Measurements from ENCODE around the gene ASTN2.

DNA sequence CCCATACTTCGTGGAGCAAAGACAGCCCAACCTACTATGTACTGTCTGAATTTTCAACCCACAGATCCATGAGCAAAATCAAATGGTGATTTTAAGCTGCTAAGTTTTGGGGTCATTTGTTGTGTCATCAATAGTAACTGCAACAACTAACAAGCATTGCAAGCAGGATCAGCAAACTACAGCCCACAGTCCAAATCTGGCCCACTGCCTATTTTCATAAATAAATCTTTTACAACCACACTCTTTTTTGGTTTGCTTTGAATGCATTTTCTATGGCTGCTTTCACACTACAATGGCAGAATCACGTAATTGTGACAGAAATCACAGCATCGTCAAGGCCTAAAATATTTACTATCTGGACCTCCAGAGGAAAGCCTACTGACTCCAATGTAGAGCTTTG, 964.9 kb downstream of the ASTN2 start:
- no peak for TF ChIP-seq POLR2AphosphoS5 (IDR thresholded peaks at IDR 0.05; ENCODE audit: low read depth, low read length)
- no peak for TF ChIP-seq SIN3A (IDR thresholded peaks at IDR 0.05; ENCODE audit: borderline replicate concordance, insufficient read depth, low read length)
- TF ChIP-seq FOXP2 (optimal IDR thresholded peaks at IDR 0.05; ENCODE audit: borderline replicate concordance, extremely low read depth, extremely low read length, insufficient read depth) = no peak
- TF ChIP-seq TAF1 (IDR thresholded peaks at IDR 0.05; ENCODE audit: borderline replicate concordance, insufficient read depth, low read length) = no peak
- TF ChIP-seq, protein P1, sequence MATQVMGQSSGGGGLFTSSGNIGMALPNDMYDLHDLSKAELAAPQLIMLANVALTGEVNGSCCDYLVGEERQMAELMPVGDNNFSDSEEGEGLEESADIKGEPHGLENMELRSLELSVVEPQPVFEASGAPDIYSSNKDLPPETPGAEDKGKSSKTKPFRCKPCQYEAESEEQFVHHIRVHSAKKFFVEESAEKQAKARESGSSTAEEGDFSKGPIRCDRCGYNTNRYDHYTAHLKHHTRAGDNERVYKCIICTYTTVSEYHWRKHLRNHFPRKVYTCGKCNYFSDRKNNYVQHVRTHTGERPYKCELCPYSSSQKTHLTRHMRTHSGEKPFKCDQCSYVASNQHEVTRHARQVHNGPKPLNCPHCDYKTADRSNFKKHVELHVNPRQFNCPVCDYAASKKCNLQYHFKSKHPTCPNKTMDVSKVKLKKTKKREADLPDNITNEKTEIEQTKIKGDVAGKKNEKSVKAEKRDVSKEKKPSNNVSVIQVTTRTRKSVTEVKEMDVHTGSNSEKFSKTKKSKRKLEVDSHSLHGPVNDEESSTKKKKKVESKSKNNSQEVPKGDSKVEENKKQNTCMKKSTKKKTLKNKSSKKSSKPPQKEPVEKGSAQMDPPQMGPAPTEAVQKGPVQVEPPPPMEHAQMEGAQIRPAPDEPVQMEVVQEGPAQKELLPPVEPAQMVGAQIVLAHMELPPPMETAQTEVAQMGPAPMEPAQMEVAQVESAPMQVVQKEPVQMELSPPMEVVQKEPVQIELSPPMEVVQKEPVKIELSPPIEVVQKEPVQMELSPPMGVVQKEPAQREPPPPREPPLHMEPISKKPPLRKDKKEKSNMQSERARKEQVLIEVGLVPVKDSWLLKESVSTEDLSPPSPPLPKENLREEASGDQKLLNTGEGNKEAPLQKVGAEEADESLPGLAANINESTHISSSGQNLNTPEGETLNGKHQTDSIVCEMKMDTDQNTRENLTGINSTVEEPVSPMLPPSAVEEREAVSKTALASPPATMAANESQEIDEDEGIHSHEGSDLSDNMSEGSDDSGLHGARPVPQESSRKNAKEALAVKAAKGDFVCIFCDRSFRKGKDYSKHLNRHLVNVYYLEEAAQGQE (IDR thresholded peaks at IDR 0.05; ENCODE audit: insufficient read depth in 1 of 2, low read depth in 2 of 2, low read length in 2 of 2) = no peak

Data from PFSK-1 (cell line).